GM12891 (cell line): Measurements from ENCODE around the gene TBL1XR1.
A peak's percentile ranks its signal among the peaks of the same experiment; 100 is the strongest.

Experiments used
- DNase-seq: peaks from one replicate; pipeline ENCODE4 v3.0.0; 2011; ENCODE audit warnings: low spot score; ENCODE audit not compliant: insufficient read length
- FAIRE-seq: peaks from 2 replicates; lab custom pipeline; 2011; peaks lifted over from hg19 to GRCh38; lab: Jason Lieb, UNC
- PAX5 ChIP-seq: IDR thresholded peaks from 2 replicates; pipeline ENCODE4 v1.6.1; 2011; ENCODE audit warnings: low read length, moderate library complexity, mild to moderate bottlenecking; ENCODE audit not compliant: insufficient read depth, severe bottlenecking
- POLR2A ChIP-seq: IDR thresholded peaks from 2 replicates; pipeline ENCODE4 v1.6.1; 2011; ENCODE audit warnings: low read depth, low read length, control low read depth
- POLR2AphosphoS5 ChIP-seq: IDR thresholded peaks from 2 replicates; pipeline ENCODE4 v1.6.1; 2011; ENCODE audit warnings: low read depth, low read length, control low read depth
- POU2F2 ChIP-seq: IDR thresholded peaks from 2 replicates; pipeline ENCODE4 v1.6.1; 2011; ENCODE audit warnings: low read depth, mild to moderate bottlenecking, control low read depth, low read length, moderate library complexity
- SPI1 ChIP-seq: IDR thresholded peaks from 2 replicates; pipeline ENCODE4 v1.6.1; 2011; ENCODE audit warnings: low read depth, low read length, control low read depth
- TAF1 ChIP-seq: IDR thresholded peaks from 2 replicates; pipeline ENCODE4 v1.6.1; 2011; ENCODE audit warnings: low read depth, low read length, control low read depth

TBL1XR1 gene

DNA sequence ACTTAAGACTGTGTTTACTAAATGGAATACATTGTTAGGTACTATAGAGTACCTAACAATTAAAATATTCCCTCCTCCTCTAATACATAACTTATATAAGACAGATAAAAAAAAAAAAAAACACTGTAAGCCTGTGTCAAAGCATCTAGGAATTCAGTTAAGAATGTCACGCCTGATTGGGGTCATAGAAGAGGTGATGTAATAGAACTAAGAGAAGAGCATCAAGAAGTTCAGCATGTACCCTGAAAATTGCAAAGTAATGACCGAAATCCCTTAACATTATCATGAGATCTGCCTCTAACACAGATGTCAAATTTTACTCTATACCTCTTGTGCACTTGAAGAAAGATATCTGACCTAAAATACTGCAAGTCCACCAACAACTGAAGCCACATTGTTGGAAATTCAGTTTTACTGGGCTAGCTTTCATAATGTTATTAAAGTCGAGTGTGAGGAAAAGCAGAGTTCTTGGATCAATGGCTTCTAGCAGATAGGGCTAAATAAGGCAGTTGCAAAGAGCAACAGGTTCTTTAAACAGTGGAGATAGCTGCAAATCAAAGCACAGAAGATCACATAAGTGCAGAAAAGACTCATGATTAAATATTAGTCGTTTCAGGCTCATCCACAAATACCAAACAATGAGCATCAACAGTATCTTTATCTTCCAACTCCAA is 75.0 kb downstream of the TBL1XR1 start:
- TF ChIP-seq PAX5 (no peak), SPI1 (no peak), POLR2A (no peak), POLR2AphosphoS5 (no peak), TAF1 (no peak), POU2F2 (no peak)
- FAIRE-seq, result no peak
- no peak for DNase-seq

DNA sequence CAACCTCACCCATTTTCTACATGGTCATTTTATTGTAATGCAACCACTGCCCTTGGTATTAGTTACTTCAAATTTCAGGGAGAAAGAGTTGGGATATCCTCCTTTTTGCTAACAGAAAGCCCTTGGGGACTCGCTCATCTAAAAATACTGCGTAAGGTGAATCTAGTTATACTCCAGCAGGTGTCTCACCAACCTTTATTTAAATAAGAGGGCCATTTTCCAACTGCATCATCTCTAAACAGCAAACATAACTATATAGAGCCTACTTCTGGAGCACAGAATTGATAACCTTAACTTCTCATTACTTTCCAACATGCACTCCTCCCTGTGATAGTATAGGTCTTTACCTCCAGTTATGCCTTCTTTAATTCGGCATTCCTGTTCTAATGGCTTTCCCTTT is 77.5 kb downstream of the TBL1XR1 start:
- FAIRE-seq, result no peak

DNA sequence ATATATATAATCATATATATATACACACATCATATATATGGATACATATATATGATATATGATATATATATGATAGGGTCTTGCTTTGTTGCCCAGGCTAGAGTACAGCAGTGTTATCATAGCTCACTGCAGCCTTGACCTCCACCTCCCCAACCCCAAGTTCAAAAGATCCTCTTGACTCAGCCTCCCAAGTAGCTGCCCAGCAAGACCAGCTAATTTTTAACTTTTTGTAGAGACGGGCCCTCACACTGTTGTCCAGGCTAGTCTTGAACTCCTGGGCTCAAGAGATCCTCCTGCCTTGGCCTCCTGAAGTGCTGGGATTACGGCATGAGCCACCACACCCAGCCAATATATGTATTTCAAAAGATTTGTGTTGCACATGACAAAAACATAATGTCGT is 83.0 kb downstream of the TBL1XR1 start:
- TF ChIP-seq POLR2A (no peak), POU2F2 (no peak), SPI1 (no peak), TAF1 (no peak), PAX5 (no peak)
- FAIRE-seq, result no peak
- DNase-seq, result no peak

More for the DNA sequence above, 77.5 kb downstream of the TBL1XR1 start:
- no peak for DNase-seq
- TF ChIP-seq TAF1, result no peak
- no peak for TF ChIP-seq POU2F2

DNA sequence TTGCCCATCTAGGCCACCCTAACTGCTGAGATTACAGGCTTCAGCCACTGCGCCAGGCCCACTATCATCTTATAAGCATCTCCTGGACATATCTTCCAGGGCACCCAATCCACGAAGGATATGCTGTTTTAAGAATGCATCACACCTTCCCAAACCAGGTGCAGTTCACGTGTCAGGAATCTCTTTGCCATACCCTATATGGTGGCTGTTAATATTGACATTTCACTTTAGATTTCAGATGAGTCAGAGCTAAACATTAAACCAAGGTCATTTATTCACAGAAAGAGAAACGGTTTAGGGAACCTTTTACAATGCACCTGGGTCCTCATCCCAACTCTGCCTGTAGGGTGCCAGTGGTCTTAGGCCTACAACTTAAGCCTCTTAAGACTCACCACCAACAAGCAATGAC is 85.7 kb downstream of the TBL1XR1 start:
- DNase-seq (no peak), FAIRE-seq (peak; percentile 51)
- TF ChIP-seq POLR2AphosphoS5 (no peak), PAX5 (no peak), POLR2A (no peak), TAF1 (no peak)

DNA sequence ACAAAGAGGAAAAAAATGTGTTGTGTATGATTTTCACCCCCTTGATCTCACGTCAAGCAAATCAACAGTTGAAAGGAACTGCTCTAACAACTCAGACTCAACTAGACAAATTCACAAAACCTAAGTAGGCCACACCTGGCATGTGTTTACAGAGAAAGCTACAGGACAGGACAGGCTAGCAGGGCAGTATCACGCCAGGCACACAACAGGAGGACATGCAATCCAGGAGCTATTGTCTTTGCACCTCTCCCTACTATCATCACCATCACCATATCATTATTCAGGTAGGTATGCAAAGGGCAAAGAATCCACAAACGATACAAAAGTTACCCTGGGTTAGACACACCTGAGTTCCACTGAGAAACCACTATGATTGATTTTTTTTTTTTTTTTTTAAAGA is 86.4 kb downstream of the TBL1XR1 start:
- DNase-seq, result no peak
- TF ChIP-seq POLR2A (no peak), TAF1 (no peak), PAX5 (no peak), POLR2AphosphoS5 (no peak), POU2F2 (no peak), SPI1 (no peak)
- FAIRE-seq, result peak; percentile 91

DNA sequence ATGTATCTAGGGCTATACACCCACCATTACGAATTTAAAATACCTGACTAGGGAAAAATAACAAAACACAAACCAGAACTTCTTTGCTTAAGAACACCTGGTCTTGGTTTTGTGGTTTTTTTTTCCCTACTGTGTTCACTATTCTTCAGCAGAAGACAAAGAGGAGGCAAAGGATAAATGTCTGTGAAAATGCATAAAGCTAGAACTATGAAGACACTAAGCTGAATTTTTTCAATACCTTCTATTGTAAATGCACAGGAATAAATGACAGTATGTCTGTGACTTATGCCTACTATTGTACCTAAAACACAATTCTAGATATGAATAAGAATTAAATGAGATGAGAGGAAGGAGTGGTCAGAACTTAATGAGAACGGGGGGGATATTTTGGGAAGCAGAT is 86.9 kb downstream of the TBL1XR1 start:
- DNase-seq (no peak), FAIRE-seq (no peak)
- TF ChIP-seq POLR2AphosphoS5 (no peak), TAF1 (no peak), POLR2A (no peak), PAX5 (no peak), POU2F2 (no peak), SPI1 (no peak)

DNA sequence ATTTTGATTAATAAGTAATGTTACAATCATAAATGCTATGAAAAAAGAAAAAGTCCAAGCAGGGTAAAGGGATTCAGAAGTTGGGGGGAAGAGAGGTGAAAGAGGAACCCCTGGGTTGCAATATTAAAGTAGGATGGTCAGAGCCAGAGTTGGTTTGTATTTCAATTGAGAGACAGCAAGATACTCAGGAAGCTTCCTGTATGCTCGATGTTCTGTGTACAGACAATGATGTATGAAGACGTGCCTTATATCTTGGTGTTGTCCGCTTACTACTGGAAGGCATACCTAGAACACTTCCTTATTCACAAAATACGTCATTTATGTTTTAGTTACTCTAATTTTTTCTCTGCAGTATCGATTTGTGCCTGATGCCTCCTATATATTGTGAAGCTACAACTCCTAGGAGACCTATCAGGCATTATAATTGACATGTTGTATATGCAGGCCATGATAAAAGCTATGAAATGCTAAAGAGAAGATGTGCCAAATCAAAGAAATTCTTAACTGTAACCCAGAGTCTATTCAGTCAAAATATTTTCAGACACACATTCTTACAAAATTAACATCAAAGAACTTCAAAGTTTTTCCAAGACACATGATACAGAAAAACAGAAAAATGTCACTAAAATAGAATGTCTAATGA is 87.5 kb downstream of the TBL1XR1 start:
- TF ChIP-seq TAF1 (no peak), SPI1 (peak; percentile 53), POLR2AphosphoS5 (no peak), POU2F2 (no peak)
- peak; percentile 94 for FAIRE-seq
- DNase-seq, result no peak

DNA sequence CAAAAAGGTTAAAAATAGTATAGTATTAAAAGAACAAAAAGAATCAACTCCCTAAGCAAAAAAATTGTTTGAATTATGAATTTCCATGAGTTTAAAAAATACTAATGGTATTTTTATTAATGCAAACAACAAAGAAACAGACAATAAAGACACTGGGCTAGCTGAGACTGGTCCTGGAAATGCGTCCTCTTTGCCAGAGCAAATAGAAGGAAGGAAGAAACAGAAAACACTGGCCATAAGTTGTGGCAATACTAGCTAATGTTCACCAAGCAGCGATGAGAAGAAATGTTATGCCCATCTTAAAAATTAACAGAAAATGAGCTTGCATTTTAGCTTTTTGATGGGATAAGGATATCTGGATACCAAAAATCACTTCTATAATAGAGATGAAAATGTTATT is 88.6 kb downstream of the TBL1XR1 start:
- no peak for TF ChIP-seq POLR2AphosphoS5
- no peak for TF ChIP-seq TAF1
- TF ChIP-seq POU2F2, result no peak
- no peak for TF ChIP-seq PAX5
- TF ChIP-seq SPI1, result no peak
- TF ChIP-seq POLR2A, result no peak
- no peak for DNase-seq
- FAIRE-seq, result no peak

DNA sequence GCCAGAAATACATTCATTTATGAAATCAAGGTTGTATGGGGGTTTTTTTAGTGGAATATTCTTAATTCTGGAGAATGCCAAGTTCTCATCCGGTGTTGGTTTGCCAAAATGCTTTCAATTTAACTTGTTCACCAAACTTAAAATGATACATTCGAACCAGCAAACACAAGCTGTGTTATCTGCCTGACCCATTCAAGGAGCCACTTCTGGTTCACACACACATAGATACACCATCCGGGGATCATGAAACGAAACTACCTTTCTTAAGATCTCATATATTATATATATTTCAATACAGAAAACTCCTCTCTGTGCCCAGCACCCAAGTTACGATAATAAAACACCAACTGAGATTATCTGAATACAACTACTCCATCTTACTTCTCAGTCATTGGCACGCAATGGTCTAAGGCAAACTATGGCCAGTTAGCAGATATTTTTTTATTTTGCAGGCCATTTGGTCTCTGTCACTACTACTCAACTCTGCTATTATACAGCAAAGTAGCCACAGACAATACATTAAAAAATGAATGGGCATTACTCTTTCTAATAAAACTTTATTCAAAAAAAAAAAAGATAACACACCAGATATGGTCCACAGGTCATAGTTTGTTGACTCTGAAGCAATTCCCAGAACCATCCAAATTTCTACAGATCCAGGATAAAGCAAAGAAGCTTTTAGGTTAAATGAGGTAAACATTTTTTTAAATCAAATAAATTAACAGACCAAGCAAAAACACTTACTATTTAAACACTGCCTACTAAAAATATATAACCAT is 89.6 kb downstream of the TBL1XR1 start:
- no peak for FAIRE-seq
- TF ChIP-seq POU2F2, result no peak
- no peak for TF ChIP-seq POLR2AphosphoS5
- DNase-seq, result no peak

DNA sequence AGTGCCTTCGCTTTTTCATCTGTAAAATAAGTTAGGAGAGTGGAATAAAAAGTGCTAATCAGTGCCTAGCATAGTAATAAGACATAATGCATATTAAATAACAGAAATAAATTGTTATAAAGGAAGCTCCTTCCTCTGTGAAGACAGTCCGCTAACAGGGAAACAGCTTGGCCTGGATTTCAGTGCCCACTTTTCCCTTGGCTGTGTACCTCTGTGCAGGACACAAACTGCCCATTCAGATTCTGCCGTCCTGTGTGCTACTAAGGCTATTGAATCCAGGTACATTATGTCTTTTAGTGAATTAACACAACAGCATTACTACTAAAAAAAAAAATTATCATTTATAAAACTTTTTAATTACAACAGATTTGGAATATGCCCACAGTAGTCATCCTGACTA is 90.7 kb downstream of the TBL1XR1 start:
- no peak for DNase-seq
- no peak for TF ChIP-seq PAX5
- no peak for TF ChIP-seq POLR2A
- FAIRE-seq, result peak; percentile 41
